IMR-90 (cell line): ENCODE measurements around the gene BMP3. TPM values are rescaled to one million over a fixed set of nuclear protein-coding genes. Genes with fewer than 3 reads are reported as not detected.
A peak's percentile ranks its signal among the peaks of the same experiment; 100 is the strongest.

Source experiments
- ATAC-seq: fragments of 200-7000 bp; cut with Tn5 transposase; 2 replicates; pipeline ENCODE4 v1.9.1; 2020; ENCODE audit warnings: low read depth, mild to moderate bottlenecking, moderate library complexity
- BruUV-seq: library from RNA; stranded (reverse); fragments of 400-500 nt; replicated peaks from 2 replicates; lab custom pipeline; 2021; lab: Mats Ljungman, UMichigan
- CTCF ChIA-PET: fragments of 300-600 bp; formaldehyde crosslinking; extraction: SDS; loops from one replicate; lab custom pipeline; 2021; ENCODE audit warnings: antibody characterized with exemption; lab: Yijun Ruan, JAX
- POLR2A ChIA-PET: fragments of 300-600 bp; sonication (Branson Sonifier 250); formaldehyde crosslinking; loops from one replicate; lab custom pipeline; 2022; ENCODE audit warnings: antibody characterized with exemption; ENCODE audit not compliant: unreplicated experiment; lab: Charles Lee
- DNase-seq: peaks from one replicate; pipeline ENCODE4 v3.0.0; 2013
- H2AFZ ChIP-seq: replicated peaks from 2 replicates; pipeline ENCODE3; 2013; ENCODE audit warnings: low read length, mild to moderate bottlenecking; ENCODE audit not compliant: poor library complexity
- H2AK5ac ChIP-seq: 2 replicates; pipeline ENCODE4 v1.6.1; 2013; ENCODE audit warnings: low read depth, low read length, inconsistent platforms
- H2AK9ac ChIP-seq: replicated peaks from 2 replicates; pipeline ENCODE3; 2013; ENCODE audit warnings: mild to moderate bottlenecking, low read depth, low read length, moderate library complexity; ENCODE audit not compliant: poor library complexity
- H2BK120ac ChIP-seq: 2 replicates; pipeline ENCODE4 v1.6.1; 2013; ENCODE audit warnings: low read depth, low read length, inconsistent platforms
- H2BK15ac ChIP-seq: 3 replicates; pipeline ENCODE4 v1.6.1; 2013; ENCODE audit warnings: low read depth, low read length, inconsistent platforms
- H2BK20ac ChIP-seq: 2 replicates; pipeline ENCODE4 v1.6.1; 2013; ENCODE audit warnings: low read depth, mild to moderate bottlenecking, inconsistent platforms, low read length, moderate library complexity
- H2BK5ac ChIP-seq: 2 replicates; pipeline ENCODE4 v1.6.1; 2013; ENCODE audit warnings: mild to moderate bottlenecking, low read depth, low read length, inconsistent platforms; ENCODE audit not compliant: poor library complexity, severe bottlenecking
- H3K14ac ChIP-seq: replicated peaks from 2 replicates; pipeline ENCODE4 v1.6.1; 2013; ENCODE audit warnings: low read depth, low read length, inconsistent platforms
- H3K18ac ChIP-seq: 2 replicates; pipeline ENCODE4 v1.6.1; 2013; ENCODE audit warnings: low read depth, low read length, control low read depth
- H3K23ac ChIP-seq: 2 replicates; pipeline ENCODE4 v1.6.1; 2013; ENCODE audit warnings: low read depth, low read length, inconsistent platforms
- H3K27ac ChIP-seq: 2 replicates; pipeline ENCODE4 v1.5.1; 2013; ENCODE audit warnings: mild to moderate bottlenecking, control low read depth, low read length; ENCODE audit not compliant: insufficient read depth
- H3K27me3 ChIP-seq: 2 replicates; pipeline ENCODE4 v1.6.1; 2013; ENCODE audit warnings: low read length; ENCODE audit not compliant: control insufficient read depth, insufficient read depth
- H3K36me3 ChIP-seq: 2 replicates; pipeline ENCODE4 v1.6.1; 2013; ENCODE audit warnings: low read length, mixed read lengths; ENCODE audit not compliant: control insufficient read depth, insufficient read depth
- H3K4ac ChIP-seq: 2 replicates; pipeline ENCODE4 v1.6.1; 2013; ENCODE audit warnings: low read depth, low read length, inconsistent platforms
- H3K4me1 ChIP-seq: 2 replicates; pipeline ENCODE4 v1.6.1; 2013; ENCODE audit warnings: low read length, mixed read lengths; ENCODE audit not compliant: control insufficient read depth, insufficient read depth
- H3K4me2 ChIP-seq: 2 replicates; pipeline ENCODE4 v1.6.1; 2013; ENCODE audit warnings: low read depth, mild to moderate bottlenecking, control low read depth, low read length, moderate library complexity
- H3K4me3 ChIP-seq: 2 replicates; pipeline ENCODE4 v1.5.1; 2013; ENCODE audit warnings: low read depth, mild to moderate bottlenecking, control low read depth, low read length, moderate library complexity; ENCODE audit not compliant: insufficient read depth
- H3K56ac ChIP-seq: 2 replicates; pipeline ENCODE4 v1.6.1; 2013; ENCODE audit warnings: low read length, inconsistent platforms; ENCODE audit not compliant: insufficient read depth; ENCODE audit errors: extremely low read depth
- H3K79me1 ChIP-seq, 2 experiments: 2 replicates each; pipeline ENCODE4 v1.6.1; 2013; ENCODE audit warnings: low read length in 2 of 2, inconsistent platforms in 1 of 2, low read depth in 1 of 2
- H3K9ac ChIP-seq: 2 replicates; pipeline ENCODE4 v1.6.1; 2013; ENCODE audit warnings: low read depth, low read length, control low read depth
- H3K9me1 ChIP-seq: 2 replicates; pipeline ENCODE4 v1.6.1; 2013; ENCODE audit warnings: low read length, inconsistent platforms; ENCODE audit not compliant: insufficient read depth
- H3K9me3 ChIP-seq: 2 replicates; pipeline ENCODE4 v1.6.1; 2013; ENCODE audit warnings: low read length; ENCODE audit not compliant: control insufficient read depth, insufficient read depth
- H4K20me1 ChIP-seq: 2 replicates; pipeline ENCODE4 v1.6.1; 2013; ENCODE audit warnings: low read length, inconsistent platforms; ENCODE audit not compliant: insufficient read depth
- H4K5ac ChIP-seq: 2 replicates; pipeline ENCODE4 v1.6.1; 2013; ENCODE audit warnings: mild to moderate bottlenecking, low read depth, low read length, control low read depth
- H4K8ac ChIP-seq, 2 experiments: 2 replicates each; pipeline ENCODE4 v1.6.1; 2013; ENCODE audit warnings: low read depth in 2 of 2, low read length in 2 of 2, control low read depth in 1 of 2, inconsistent platforms in 1 of 2
- H4K91ac ChIP-seq: 2 replicates; pipeline ENCODE4 v1.6.1; 2013; ENCODE audit warnings: low read depth, low read length, inconsistent platforms; ENCODE audit not compliant: insufficient read depth
- CEBPB ChIP-seq: IDR thresholded peaks from 2 replicates; pipeline ENCODE4 v1.6.1; 2012; ENCODE audit warnings: low read depth, low read length, improper control_type of control experiment
- RAD21 ChIP-seq: IDR thresholded peaks from 2 replicates; pipeline ENCODE4 v1.6.1; 2012; ENCODE audit warnings: low read length, improper control_type of control experiment
- WGBS, 2 experiments: methylation state at CpG; one replicate each; pipeline versions ENCODE4 v1.1.5 to v1.1.7; 2013; ENCODE audit warnings: missing lambda C conversion rate in 2 of 2; ENCODE audit not compliant: insufficient read length in 1 of 2; ENCODE audit errors: extremely low coverage in 2 of 2; 5-methylcytosine and 5-hydroxymethylcytosine counted together
- dilution Hi-C: fragments of 300-500 bp; cut with HindIII; formaldehyde crosslinking; loops from one replicate; pipeline ENCODE4 v1.14.3; 2018; ENCODE audit warnings: low sequenced_read_pairs; ENCODE audit not compliant: unreplicated experiment
- in situ Hi-C: fragments of 300-500 bp; cut with MboI; formaldehyde crosslinking; loops from 3 replicates; pipeline ENCODE4 v1.14.3; 2019; ENCODE audit warnings: low sequenced_read_pairs, inconsistent platforms, mixed read lengths
- intact Hi-C: fragments of 100-400 bp; cut with micrococcal nuclease; formaldehyde crosslinking; loops from 2 replicates; pipeline ENCODE4 v1.10.0; 2022
- polyA plus RNA-seq, 3 experiments: library from polyadenylated mRNA; depleted of rRNA; stranded (reverse); fragments of >200 nt; gene quantifications; 2 replicates each; pipeline ENCODE4 v1.2.3, GENCODE V29; 2012; ENCODE audit warnings: low replicate concordance in 1 of 3
- total RNA-seq: library from RNA; depleted of rRNA; stranded (reverse); fragments of >200 nt; gene quantifications from 2 replicates; pipeline ENCODE4 v1.2.3, GENCODE V29; 2012

The BMP3 gene
- total and polyA plus RNA-seq, 2 of the 4 experiments (the other 2 are of a cell fraction): under 0.01 to 0.10 TPM

- no peaks in the 10 kb centered on the region for H4K20me1 ChIP-seq
- H3K4me1 ChIP-seq: peaks cover 2% of the 10 kb centered on the region; the same call in 1 of the 2 replicates
- H3K9me1 ChIP-seq: no peaks in the 10 kb centered on the region
- ATAC-seq (peak; percentile 35), DNase-seq (no peak)
- no peak overlapping the region for H2BK5ac ChIP-seq
- no peak overlapping the region for H2AK9ac ChIP-seq
- H3K56ac ChIP-seq: no peak overlapping the region
- no peak overlapping the region; the same call in 1 of the 2 replicates for H3K4me2 ChIP-seq
- H3K9me3 ChIP-seq: no peaks in the 10 kb centered on the region
- no peak overlapping the region for H3K4ac ChIP-seq
- BruUV-seq: no TSS peak
- no peak overlapping the region for H3K14ac ChIP-seq
- in situ Hi-C loops: no loop called here
- intact Hi-C loops: no loop called here
- TF ChIP-seq RAD21 (no peak), CEBPB (peak; percentile 48)
- H3K27ac ChIP-seq: no peak overlapping the region
- POLR2A ChIA-PET: no interaction called here
- no peak overlapping the region for H2BK15ac ChIP-seq
- H2BK20ac ChIP-seq: no peak overlapping the region
- H2AK5ac ChIP-seq: no peak overlapping the region
- H2BK120ac ChIP-seq: no peak overlapping the region
- H4K91ac ChIP-seq: no peak overlapping the region
- no peak overlapping the region for H3K23ac ChIP-seq
- H3K9ac ChIP-seq: no peak overlapping the region
- no peaks in the 10 kb centered on the region for H3K36me3 ChIP-seq
- H3K79me1 ChIP-seq: no peaks in the 10 kb centered on the region
- H3K4me3 ChIP-seq: no peak overlapping the region
- peaks cover 4% of the 10 kb centered on the region for H3K27me3 ChIP-seq
- dilution Hi-C loops: no loop called here
- 100% methylated on average over 1 of the region's 4 CpGs; no CpG with 5 or more reads in 1 of the 2 experiments for WGBS, 2 experiments
- no peak overlapping the region for H4K5ac ChIP-seq
- no peak overlapping the region for H3K18ac ChIP-seq
- H2AFZ ChIP-seq: no peak overlapping the region
- CTCF ChIA-PET: interaction anchor here (0.6 to 1.6 kb wide), 12 partner anchors 9 to 934 kb away, joined by 3 to 17 read pairs (median 3); partner anchors contain the start of gene BMP3
- 0 out of 4 replicates have a peak overlapping the region, but pooled peaks of 1 of the 2 experiments have one; percentile 29 for H4K8ac ChIP-seq
Measured at GRCh38 chr4:81039351-81039972, 9.0 kb downstream of the BMP3 start.
